MM.1S (cell line): Measurements from ENCODE around the gene CCL15.

Source experiments
- CTCF ChIP-seq: fragments of 300-600 bp; sonication (generic); IDR thresholded peaks from 2 replicates; pipeline ENCODE4 v1.5.1; 2016; ENCODE audit warnings: antibody characterized with exemption, low read length, mixed read lengths
- EZH2 ChIP-seq: fragments of 300-600 bp; sonication (generic); optimal IDR thresholded peaks from 2 replicates; pipeline ENCODE3; 2017; ENCODE audit warnings: low read depth, mild to moderate bottlenecking, antibody characterized with exemption, low read length, mixed read lengths
- EZH2phosphoT487 ChIP-seq: fragments of 300-600 bp; sonication (generic); IDR thresholded peaks from 2 replicates; pipeline ENCODE4 v1.6.1; 2018; ENCODE audit warnings: antibody characterized with exemption, low read length

- TF ChIP-seq EZH2 (no peak), CTCF (no peak), EZH2phosphoT487 (no peak)
Observed at GRCh38 chr17:35986643-35987042, 14.7 kb downstream of the CCL15 start, which contains the start of gene CCL14.
